Ectodermal cell (in vitro differentiated cells): Measurements from ENCODE around the gene RNF213.
"Not testable (repeated sequence)": the region's sequence is repeated elsewhere in the genome, so short reads cannot be mapped to it uniquely, and the experiment has no call there.

ENCODE experiments used
- H3K27ac ChIP-seq: 2 replicates; pipeline ENCODE4 v1.7.0; 2013; ENCODE audit warnings: mild to moderate bottlenecking, low read depth, low read length; ENCODE audit not compliant: insufficient read depth, poor library complexity, severe bottlenecking
- H3K27me3 ChIP-seq: 2 replicates; pipeline ENCODE4 v1.7.0; 2013; ENCODE audit warnings: mild to moderate bottlenecking, low read length; ENCODE audit not compliant: insufficient read depth, control insufficient read depth, poor library complexity, severe bottlenecking
- H3K36me3 ChIP-seq: one replicate; pipeline ENCODE4 v1.7.0; 2013; ENCODE audit warnings: low read length; ENCODE audit not compliant: control insufficient read depth, insufficient read depth
- H3K4me1 ChIP-seq: one replicate; pipeline ENCODE4 v1.7.0; 2013; ENCODE audit warnings: low read length; ENCODE audit not compliant: control insufficient read depth, insufficient read depth
- H3K4me3 ChIP-seq: 2 replicates; pipeline ENCODE4 v1.7.0; 2013; ENCODE audit warnings: low read depth, low read length, control low read depth; ENCODE audit not compliant: insufficient read depth
- H3K9me3 ChIP-seq: 2 replicates; pipeline ENCODE4 v1.7.0; 2013; ENCODE audit warnings: mild to moderate bottlenecking, low read length, moderate library complexity; ENCODE audit not compliant: control insufficient read depth
- WGBS, 2 experiments: methylation state at CpG; one replicate each; pipeline ENCODE4 v1.1.7; 2013; ENCODE audit warnings: missing lambda C conversion rate in 2 of 2; 5-methylcytosine and 5-hydroxymethylcytosine counted together

Gene RNF213

DNA sequence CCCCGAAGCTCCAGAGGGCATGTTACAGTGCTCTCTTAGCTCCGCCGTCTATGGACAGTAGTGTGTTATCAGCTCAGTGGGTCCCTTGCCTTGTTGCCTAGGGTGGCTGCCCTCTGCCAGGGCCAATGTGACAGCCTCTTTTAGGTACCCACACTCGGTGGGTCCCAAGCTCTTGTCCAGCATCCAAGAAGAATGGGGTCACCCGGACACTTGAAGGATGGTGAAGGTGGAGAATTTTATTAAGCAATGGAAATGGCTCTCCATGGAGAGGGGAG, 57.0 kb downstream of the RNF213 start:
- WGBS, 2 experiments: 93 to 96% methylated on average over 5 of the region's 5 CpGs
- Histone ChIP-seq H3K4me1 (no peaks in the 10 kb centered on the region), H3K4me3 (no peak overlapping the region), H3K27me3 (no peaks in the 10 kb centered on the region), H3K9me3 (no peaks in the 10 kb centered on the region), H3K27ac (no peak overlapping the region), H3K36me3 (no peaks in the 10 kb centered on the region)

DNA sequence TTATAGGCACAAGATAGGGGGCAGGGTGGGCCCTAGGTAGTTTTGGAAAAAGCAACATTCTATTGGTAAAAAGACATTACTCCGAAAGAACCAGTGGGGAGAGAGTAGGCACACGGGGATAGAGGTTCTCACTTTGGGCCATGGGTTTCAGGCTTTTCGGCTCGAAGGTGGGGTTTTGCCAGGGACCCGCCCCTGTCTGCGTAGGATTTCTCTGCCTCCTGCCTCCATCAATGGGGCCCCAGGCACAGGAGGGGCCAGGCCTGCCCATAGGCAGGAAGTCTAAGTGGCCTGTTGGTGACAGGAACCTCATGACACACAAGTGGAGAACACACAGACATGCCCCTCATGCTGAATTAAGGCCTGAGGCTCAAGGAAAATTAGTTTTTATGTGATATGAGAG, 57.5 kb downstream of the RNF213 start:
- WGBS, 2 experiments: 92 to 93% methylated on average over 6 of the region's 6 CpGs
- no peaks in the 10 kb centered on the region for H3K9me3 ChIP-seq

GRCh38 chr17:80319262-80319998, 58.8 kb downstream of the RNF213 start:
- Histone ChIP-seq H3K4me1 (no peaks in the 10 kb centered on the region), H3K4me3 (no peak overlapping the region), H3K27ac (no peak overlapping the region), H3K9me3 (no peaks in the 10 kb centered on the region), H3K27me3 (no peaks in the 10 kb centered on the region), H3K36me3 (no peaks in the 10 kb centered on the region)
- 91 to 92% methylated on average over 22 of the region's 22 CpGs for WGBS, 2 experiments

More for the DNA sequence above, 57.5 kb downstream of the RNF213 start:
- H3K27me3 ChIP-seq: no peaks in the 10 kb centered on the region
- H3K4me3 ChIP-seq: no peak overlapping the region
- H3K4me1 ChIP-seq: no peaks in the 10 kb centered on the region
- no peak overlapping the region for H3K27ac ChIP-seq
- no peaks in the 10 kb centered on the region for H3K36me3 ChIP-seq

GRCh38 chr17:80319999-80320344, 59.3 kb downstream of the RNF213 start:
- Histone ChIP-seq H3K9me3 (no peaks in the 10 kb centered on the region), H3K27ac (no peak overlapping the region), H3K27me3 (no peaks in the 10 kb centered on the region), H3K4me1 (no peaks in the 10 kb centered on the region), H3K36me3 (no peaks in the 10 kb centered on the region), H3K4me3 (no peak overlapping the region)
- WGBS, 2 experiments: 93 to 94% methylated on average over 4 of the region's 4 CpGs

DNA sequence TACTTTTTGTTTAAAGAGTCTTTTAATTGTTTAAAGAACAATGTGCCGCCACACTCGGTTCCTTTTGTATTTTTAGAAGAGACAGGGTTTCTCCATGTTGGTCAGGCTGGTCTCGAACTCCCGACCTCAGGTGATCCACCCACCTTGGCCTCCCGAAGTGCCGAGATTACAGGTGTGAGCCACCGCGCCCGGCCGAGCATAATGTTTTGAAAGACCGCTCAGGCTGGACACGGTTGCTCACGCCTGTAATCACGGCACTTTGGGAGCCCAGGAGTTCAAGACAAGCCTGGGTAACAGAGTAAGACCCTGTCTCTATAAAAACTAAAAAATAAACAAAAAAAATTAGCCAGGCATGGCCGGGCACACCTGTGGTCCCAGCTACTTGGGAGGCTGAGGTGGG, 59.8 kb downstream of the RNF213 start:
- H3K27ac ChIP-seq: no peak overlapping the region
- no peaks in the 10 kb centered on the region for H3K4me1 ChIP-seq
- WGBS, 2 experiments: 95 to 96% methylated on average over 15 of the region's 15 CpGs
- no peaks in the 10 kb centered on the region for H3K27me3 ChIP-seq
- no peak overlapping the region for H3K4me3 ChIP-seq
- H3K36me3 ChIP-seq: no peaks in the 10 kb centered on the region
- no peaks in the 10 kb centered on the region for H3K9me3 ChIP-seq

DNA sequence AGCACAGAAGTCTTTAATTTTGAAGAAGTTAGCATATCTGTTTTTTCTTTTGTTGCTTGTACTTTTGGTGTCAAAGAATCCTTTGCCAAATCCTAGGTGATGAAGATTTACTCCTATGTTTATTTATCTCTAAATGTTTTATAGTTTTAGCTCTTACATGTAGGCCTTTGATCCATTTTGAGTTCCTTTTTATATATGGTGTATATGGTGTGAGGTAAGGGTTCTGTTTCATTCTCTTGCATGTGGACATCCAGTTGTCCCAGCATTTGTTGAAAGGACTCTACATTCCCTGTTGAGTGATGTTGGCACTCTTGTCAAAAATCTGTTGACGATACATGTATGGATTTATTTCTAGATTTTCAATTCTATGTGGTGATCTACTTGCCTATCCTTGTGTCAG, 62.2 kb downstream of the RNF213 start:
- Histone ChIP-seq H3K36me3 (no peaks in the 10 kb centered on the region), H3K27me3 (no peaks in the 10 kb centered on the region), H3K4me3 (no peak overlapping the region), H3K4me1 (no peaks in the 10 kb centered on the region), H3K9me3 (no peaks in the 10 kb centered on the region), H3K27ac (no peak overlapping the region)
- WGBS, 2 experiments: 100% methylated on average over 1 of the region's 1 CpG

DNA sequence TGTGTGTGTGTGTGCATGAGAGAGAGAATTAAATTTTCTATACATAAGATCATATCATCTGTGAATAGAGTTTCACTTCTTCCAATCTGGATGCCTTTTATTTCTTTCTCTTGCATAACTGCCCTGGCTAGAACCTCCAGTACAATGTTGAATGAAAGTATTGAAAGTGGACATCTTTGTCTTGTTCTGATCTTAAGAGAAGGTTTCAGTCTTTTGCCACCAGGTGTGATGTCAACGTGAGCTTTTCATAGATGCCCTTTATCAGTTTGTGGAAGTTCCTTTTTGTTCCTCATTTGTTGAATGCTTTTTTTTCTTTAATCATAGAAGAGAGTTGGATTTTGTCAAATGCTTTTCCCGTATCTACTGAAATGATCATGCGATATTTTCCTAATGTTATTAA, 63.3 kb downstream of the RNF213 start:
- no peak overlapping the region for H3K27ac ChIP-seq
- WGBS, 2 experiments: 86 to 93% methylated on average over 2 to 3 of the region's 3 CpGs
- no peaks in the 10 kb centered on the region for H3K4me1 ChIP-seq
- no peaks in the 10 kb centered on the region for H3K9me3 ChIP-seq
- no peaks in the 10 kb centered on the region for H3K36me3 ChIP-seq
- H3K27me3 ChIP-seq: no peaks in the 10 kb centered on the region
- H3K4me3 ChIP-seq: no peak overlapping the region

DNA sequence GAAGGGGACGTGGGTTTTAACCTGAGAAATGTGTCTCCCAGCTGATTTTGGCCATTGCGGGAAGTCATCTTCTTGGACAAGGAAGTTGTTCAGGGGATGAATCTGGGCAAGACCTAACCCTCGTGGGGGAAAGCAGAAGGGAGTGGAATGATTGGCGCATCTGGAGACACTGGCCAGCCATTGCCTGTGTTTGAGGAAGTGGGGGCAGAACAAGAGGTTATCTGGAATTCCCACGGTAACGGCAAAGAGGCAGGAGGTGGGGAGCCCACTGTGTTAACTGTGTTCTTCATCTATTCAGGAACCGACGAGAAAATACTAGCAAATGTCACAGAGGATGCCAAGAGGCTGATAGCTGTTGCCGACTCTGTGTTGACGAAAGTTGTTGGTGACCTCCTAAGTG, 66.9 kb downstream of the RNF213 start:
- Histone ChIP-seq H3K36me3 (no peaks in the 10 kb centered on the region), H3K27ac (no peak overlapping the region), H3K9me3 (no peaks in the 10 kb centered on the region), H3K27me3 (no peaks in the 10 kb centered on the region), H3K4me3 (no peak overlapping the region), H3K4me1 (no peaks in the 10 kb centered on the region)
- 87 to 90% methylated on average over 10 of the region's 10 CpGs for WGBS, 2 experiments

DNA sequence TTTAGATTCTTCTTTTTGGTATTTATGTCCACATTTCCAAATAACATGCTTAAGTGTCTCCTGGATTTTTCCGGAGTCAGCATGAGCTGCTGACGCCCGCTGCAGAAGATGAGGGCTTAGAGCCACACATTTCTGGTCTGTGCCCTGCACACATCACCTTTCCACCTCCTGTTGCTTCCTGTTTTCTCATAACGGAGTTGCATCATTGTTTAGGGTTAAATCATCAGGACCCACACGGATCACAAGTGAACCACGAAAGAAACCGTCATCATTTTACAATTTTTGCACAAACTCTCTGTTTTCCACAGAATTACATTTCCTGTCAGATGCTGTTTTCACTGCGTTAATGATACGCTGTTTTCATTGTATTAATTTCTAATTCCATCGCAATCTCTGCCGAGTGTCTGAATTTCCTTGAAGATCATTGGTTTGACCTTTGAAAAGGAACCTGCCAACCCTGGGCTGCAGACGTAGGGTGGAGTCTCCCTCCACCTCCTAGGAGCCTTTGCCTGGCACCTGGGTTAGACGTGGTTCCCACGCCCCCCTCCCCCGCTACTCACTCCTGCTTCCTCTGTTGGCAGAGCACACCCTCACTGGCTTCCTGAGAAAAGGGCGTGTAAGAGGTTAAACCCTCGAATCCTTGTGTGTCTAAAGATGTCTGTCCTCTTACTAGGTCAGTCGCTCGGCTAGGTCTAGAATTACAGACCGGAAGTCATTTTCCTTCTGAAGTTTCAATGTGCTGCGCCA, 68.2 kb downstream of the RNF213 start:
- Histone ChIP-seq H3K4me1 (no peaks in the 10 kb centered on the region), H3K4me3 (no peak overlapping the region), H3K36me3 (no peaks in the 10 kb centered on the region), H3K27me3 (no peaks in the 10 kb centered on the region), H3K27ac (no peak overlapping the region), H3K9me3 (no peaks in the 10 kb centered on the region)
- WGBS, 2 experiments: 94% methylated on average over 21 of the region's 21 CpGs

- H3K27me3 ChIP-seq, H3K36me3 ChIP-seq: not testable (repeated sequence)
- 88 to 95% methylated on average over 6 of the region's 6 CpGs for WGBS, 2 experiments
These were observed 68.8 kb downstream of the RNF213 start for GRCh38 chr17:80329421-80329820.

More at GRCh38 chr17:80329421-80329820, 68.8 kb downstream of the RNF213 start:
- not testable (repeated sequence) for H3K9me3 ChIP-seq, H3K4me1 ChIP-seq, H3K27ac ChIP-seq, H3K4me3 ChIP-seq
